ENCODE results near the gene ITGB4.

Gene ITGB4

DNA sequence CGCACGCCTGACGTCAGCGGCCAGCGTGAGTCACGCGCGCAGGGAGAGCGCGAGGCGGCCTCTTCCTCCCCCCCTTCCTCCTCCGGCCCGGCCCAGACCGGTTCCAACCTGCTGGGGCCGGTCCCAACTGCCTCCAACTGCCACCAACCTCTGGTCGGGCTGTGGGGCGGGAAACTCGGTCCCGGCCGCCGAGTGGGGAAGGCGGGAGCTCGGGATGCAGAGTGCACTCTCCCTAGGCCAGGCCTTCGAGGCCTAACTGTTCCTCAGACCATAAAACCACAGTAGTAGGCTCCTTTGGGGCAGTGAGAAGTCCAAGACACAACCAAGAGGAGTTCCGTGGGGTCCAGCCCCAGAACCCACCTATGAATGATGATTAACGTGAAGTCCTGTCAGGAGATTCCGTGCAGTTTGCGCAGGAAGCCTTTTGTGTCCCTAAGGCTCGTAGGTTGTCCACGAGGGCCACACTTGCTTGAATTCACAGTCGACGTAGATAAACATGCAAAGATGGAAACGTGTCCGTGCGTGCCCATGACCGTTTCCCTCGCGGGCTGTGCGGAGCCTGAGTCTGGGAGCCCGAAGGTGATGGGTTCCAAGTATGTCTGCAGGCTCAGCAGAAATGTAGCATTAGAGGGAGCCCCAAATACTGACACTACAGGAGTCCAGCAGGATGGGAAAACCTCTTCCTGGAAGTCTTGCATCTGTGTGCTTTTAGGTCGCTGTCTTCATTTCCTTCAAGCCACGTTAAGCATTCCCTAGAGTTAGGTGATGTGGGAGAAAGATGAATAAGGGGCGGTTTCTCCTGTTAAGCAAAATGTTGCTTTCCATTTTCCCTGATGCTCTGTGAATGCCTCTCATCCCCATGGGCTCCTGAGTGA is 64.0 kb downstream of the ITGB4 start:
- DNase-seq: peak in 55 of 58 donors; percentile 47 to 99 (median 92)

DNA sequence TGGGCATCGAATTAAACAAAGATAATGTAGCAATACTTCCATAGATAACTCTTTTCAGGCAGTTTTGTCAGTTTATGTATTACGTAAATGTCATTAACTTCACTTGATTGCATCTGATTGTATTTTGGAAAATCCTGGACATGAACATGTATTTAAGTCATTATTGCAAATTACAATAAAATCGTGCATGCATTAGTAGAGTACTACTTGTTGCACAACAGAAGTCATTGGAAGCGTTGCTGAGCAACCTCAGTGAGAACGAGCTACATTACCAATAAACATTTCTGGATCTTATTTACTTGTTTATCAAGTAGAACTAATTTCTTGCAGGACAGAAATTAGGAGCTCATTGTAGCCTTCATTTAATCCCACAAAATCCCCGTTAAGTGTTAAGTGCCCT is 70.0 kb downstream of the ITGB4 start:
- no peak for DNase-seq

DNA sequence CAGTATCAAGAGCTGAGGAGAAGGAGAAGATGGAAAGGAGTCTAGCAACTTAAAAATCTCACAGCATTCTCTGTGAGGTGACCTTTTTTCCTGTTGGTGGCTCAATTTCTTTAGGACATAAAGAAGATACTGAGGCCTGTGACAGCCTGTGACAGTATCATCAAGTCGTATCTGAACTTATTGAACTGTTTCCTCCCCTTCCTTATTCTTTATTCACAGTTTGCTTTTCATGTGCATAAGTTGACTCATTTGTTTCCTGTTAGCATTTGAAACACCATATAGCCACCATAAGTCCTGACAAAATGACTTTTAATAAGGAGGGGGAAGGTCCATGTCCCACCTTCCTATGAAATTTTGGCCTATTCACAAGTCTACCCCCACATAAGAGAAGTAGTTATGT is 72.2 kb downstream of the ITGB4 start:
- no peak for DNase-seq

DNA sequence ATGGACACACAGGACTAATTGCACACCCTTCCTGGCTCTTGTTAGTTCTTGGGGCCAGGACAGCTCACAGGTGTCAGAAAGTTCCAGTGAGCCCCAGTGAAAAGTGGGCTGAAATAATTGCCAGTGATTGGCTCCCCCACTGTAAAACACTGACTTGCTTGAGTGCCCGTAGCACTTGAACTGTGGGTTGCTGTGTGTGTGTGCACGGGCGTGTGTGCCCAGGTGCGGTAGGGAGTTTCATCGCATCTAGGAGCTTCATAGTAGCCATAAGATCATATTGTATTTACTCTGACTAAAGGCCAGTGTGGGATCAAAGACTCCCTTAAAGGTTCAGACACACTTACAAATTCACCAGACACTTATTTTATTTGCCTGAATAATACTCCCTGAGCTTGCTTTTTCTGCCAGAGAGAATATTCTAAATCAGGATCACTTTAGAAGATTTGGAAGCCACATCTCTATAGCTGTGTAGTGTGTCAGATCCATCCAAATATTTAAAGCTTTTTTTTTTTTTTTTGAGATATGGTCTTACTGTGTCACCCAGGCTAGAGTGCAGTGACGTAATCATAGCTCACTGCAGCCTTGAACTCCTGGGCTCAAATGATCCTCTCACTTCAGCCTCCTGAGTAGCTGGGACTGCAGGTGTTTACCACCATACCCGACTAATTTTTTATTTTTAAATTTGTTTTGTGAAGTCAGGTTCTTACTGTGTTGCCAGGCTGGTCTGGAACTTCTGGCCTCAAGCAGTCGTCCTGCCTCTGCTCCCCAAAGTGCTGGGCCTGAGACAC is 74.8 kb downstream of the ITGB4 start:
- no peak for DNase-seq

DNA sequence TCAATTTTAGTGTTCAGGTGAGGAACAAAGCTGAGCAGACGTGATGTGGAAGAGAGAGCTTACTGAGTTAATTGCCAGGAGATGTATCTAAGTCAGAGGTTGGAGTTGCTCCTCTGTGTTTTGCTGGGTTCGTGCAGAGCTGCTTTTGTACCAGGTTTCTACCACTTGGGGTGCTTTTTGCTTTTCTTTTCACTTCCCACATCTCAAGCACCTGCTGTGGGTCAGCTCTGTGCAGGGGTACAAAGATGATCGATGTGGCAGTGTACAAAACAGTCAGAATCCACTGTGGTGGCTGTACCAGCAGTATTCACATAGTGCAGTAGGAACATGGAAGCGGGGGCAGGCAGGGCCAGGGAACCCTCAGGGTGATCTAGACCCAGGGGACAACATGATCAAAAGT is 78.1 kb downstream of the ITGB4 start:
- no peak for DNase-seq

DNA sequence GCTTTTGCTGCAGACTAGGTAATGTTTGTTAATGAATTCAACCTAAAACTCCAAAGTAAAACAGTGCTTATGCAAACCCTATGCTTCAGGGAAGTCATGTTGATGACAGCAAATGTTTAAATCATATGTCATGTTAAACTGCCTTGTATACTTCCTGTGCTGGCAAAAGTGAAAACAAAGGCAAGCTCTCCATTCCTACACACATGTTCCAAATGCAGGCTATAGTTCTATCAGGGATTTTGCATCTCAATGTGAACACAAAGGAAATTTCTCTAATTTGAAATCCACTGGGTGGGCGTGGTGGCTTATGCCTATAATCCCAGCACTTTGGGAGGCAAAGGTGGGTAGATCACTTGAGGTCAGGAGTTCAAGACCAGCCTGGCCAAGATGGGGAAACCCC is 82.6 kb downstream of the ITGB4 start:
- no peak for DNase-seq

DNA sequence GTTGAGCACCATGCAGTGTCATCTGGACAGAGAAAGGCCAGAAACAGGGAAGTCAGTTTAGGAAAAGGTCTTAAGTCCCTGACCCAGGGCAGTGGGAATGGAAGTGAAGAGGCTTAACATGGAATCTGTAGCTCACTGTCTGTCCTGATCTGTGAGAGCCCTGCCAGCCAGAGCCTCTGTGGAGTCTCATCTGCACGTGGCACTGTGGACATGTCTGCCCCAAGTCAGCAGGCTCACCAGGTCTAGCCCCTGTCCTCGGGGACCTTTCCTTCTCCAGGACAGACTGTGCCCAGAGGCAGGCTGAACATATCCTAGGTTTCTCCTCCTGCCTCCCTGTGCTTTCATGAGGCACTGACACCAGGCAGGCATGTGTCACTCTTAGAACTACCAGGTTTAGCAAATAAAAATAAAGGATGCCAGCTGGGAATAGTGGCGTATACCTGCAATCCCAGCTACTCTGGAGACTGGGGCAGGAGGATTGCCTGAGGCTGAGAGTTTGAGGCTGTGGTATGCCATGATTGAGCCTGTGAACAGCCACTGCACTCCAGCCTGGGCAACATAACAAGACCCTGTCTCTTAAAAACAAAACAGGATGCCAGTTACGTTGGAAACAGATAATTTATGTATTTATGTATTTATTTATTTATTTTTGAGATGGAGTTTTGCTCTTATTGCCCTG is 85.7 kb downstream of the ITGB4 start:
- no peak for DNase-seq
